Activated CD8-positive, alpha-beta memory T cell treated with anti-CD3 and anti-CD28 coated beads, Interleukin-2, amount 50 U/mL, for 4 hours (primary cell): ENCODE data around the gene CITED4.
A peak's percentile ranks its signal among the peaks of the same experiment; 100 is the strongest.

ENCODE experiments used
- DNase-seq: peaks from one replicate; pipeline ENCODE4 v3.0.0-alpha.2; 2020

CITED4 gene

GRCh38 chr1:40851643-40852042 is 10.5 kb downstream of the CITED4 start:
- no peak for DNase-seq

- peak; percentile 80 for DNase-seq
These were observed 12.2 kb downstream of the CITED4 start for GRCh38 chr1:40849801-40850592.

- DNase-seq: no peak
These were observed 13.5 kb downstream of the CITED4 start for GRCh38 chr1:40848530-40849189.

GRCh38 chr1:40847023-40847745 is 15.0 kb downstream of the CITED4 start:
- no peak for DNase-seq

GRCh38 chr1:40845895-40846294 is 16.3 kb downstream of the CITED4 start:
- DNase-seq: no peak

- no peak for DNase-seq
These were observed 17.0 kb downstream of the CITED4 start for GRCh38 chr1:40844887-40845878.

GRCh38 chr1:40844079-40844478 is 18.1 kb downstream of the CITED4 start:
- DNase-seq: no peak

GRCh38 chr1:40842691-40843090 is 19.5 kb downstream of the CITED4 start:
- DNase-seq: no peak

- no peak for DNase-seq
These were observed 20.0 kb downstream of the CITED4 start for GRCh38 chr1:40842207-40842606.

GRCh38 chr1:40841602-40842001 is 20.6 kb downstream of the CITED4 start:
- no peak for DNase-seq

- DNase-seq: no peak
These were observed 21.4 kb downstream of the CITED4 start for GRCh38 chr1:40840526-40841323.

- DNase-seq: no peak
These were observed 22.2 kb downstream of the CITED4 start for GRCh38 chr1:40839943-40840335.

GRCh38 chr1:40838980-40839942 is 22.9 kb downstream of the CITED4 start:
- no peak for DNase-seq

- no peak for DNase-seq
These were observed 23.9 kb downstream of the CITED4 start for GRCh38 chr1:40838045-40838979.

- DNase-seq: no peak
These were observed 24.6 kb downstream of the CITED4 start for GRCh38 chr1:40837601-40838000.

GRCh38 chr1:40836283-40836682 is 25.9 kb downstream of the CITED4 start:
- no peak for DNase-seq

GRCh38 chr1:40834968-40835545 is 27.1 kb downstream of the CITED4 start:
- no peak for DNase-seq

- no peak for DNase-seq
These were observed 28.2 kb downstream of the CITED4 start for GRCh38 chr1:40833979-40834378.
